ENCODE data around the gene CHCHD3.

- TF ChIP-seq CTCF (conservative IDR thresholded peaks at IDR 0.05; ENCODE audit: low read length) (no peak), EZH2phosphoT487 (IDR thresholded peaks at IDR 0.05; ENCODE audit: borderline replicate concordance) (no peak)
These were observed 82.0 kb downstream of the CHCHD3 start for GRCh38 chr7:132999845-133000244.
